ENCODE results near the gene ACBD4. TPM values are rescaled to one million over a fixed set of nuclear protein-coding genes. Genes with fewer than 3 reads are reported as not detected.

Gene ACBD4
- total RNA-seq, 1 donor from 2014 or later = 3.9 TPM

- Mint-ChIP-seq H3K4me1 (ENCODE audit: low read depth, unreplicated experiment) (peaks cover 2% of the 10 kb centered on the region), H3K36me3 (ENCODE audit: low read depth, unreplicated experiment) (no peaks in the 10 kb centered on the region), H3K4me3 (ENCODE audit: unreplicated experiment) (no peak overlapping the region), H3K27ac (ENCODE audit: unreplicated experiment) (no peak overlapping the region), H3K27me3 (ENCODE audit: low read depth, unreplicated experiment) (no peaks in the 10 kb centered on the region), H3K9me3 (ENCODE audit: unreplicated experiment) (no peaks in the 10 kb centered on the region)
- Histone ChIP-seq H4K20me1 (ENCODE audit: insufficient read depth, low read length) (peaks cover 4% of the 10 kb centered on the region), H3K4me1 (ENCODE audit: insufficient read depth, low read length) (peaks cover 13% of the 10 kb centered on the region), H3K4me3 (ENCODE audit: insufficient read depth, low read depth, low read length) (no peak overlapping the region), H3K27ac (ENCODE audit: low read depth, low read length) (no peak overlapping the region), H3K9me3 (ENCODE audit: insufficient read depth, low read depth, low read length) (no peaks in the 10 kb centered on the region), H3K79me2 (ENCODE audit: insufficient read depth, low read length) (peaks cover 4% of the 10 kb centered on the region), H2AFZ (ENCODE audit: low read depth, low read length) (peak overlapping the region; percentile 78), H3K4me2 (ENCODE audit: low read length) (peak overlapping the region; percentile 84), H3K36me3 (ENCODE audit: insufficient read depth, low read length) (no peaks in the 10 kb centered on the region), H3K9ac (ENCODE audit: low read length) (peak overlapping the region; percentile 63), H3K27me3 (ENCODE audit: insufficient read depth, low read length) (no peaks in the 10 kb centered on the region)
- DNase-seq (ENCODE audit: low read depth) = peak; percentile 52
- FAIRE-seq = no peak
- TF ChIP-seq CTCF (IDR thresholded peaks at IDR 0.05; ENCODE audit: insufficient read depth, low read depth, low read length) (no peak), EZH2 (IDR thresholded peaks at IDR 0.05; ENCODE audit: insufficient read depth, low read length) (no peak)
These were observed 8.3 kb downstream of the ACBD4 start for GRCh38 chr17:45143767-45144198.

DNA sequence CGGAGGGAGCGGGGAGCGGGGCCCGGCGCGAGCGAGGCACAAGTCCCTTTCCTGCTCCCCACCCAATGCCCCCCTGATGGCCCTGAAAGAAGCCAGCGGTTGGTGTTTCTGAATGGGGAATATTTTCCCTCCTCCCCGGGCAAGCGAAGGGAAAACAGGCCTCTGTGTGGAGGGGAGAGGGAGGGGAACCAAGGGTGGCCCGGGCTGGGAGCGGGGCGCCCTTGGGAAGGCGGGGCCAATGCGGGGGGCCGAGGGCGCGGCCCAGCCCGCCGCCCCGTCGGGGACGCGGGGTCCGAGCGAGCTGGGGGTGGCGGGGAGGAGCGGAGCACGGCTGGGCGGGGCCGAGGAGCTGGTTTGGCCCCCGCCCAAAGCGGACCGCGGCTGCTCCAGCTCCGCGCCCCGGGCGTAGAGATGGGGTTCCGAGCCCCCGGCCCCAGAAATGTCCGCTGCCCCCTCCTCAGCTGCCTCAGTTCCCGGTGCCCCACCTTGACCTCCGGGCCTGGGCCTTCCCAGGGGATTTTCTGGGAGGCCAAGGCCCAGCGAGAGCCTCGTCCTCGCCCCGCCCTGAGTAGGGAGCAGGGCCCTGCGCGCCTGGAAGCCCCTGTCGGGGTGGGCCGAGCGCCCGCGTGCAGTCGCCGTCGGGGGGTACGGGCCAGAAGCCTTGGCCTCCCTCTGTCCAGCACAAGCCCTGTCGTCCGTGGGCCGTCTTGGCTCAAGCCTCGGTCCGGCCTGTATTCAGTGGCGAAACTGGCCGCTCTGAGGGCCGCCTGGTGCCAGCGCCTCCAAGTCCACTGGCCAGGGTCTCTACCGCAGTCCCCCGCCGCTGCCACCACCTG lies 8.9 kb downstream of the ACBD4 start:
- peaks cover 10% of the 10 kb centered on the region for H4K20me1 ChIP-seq (ENCODE audit: insufficient read depth, low read length)
- peaks cover 13% of the 10 kb centered on the region for H3K4me1 ChIP-seq (ENCODE audit: insufficient read depth, low read length)
- no peaks in the 10 kb centered on the region for H3K36me3 Mint-ChIP-seq (ENCODE audit: low read depth, unreplicated experiment)
- H3K4me1 Mint-ChIP-seq (ENCODE audit: low read depth, unreplicated experiment) = peaks cover 2% of the 10 kb centered on the region
- DNase-seq (ENCODE audit: low read depth) (no peak), FAIRE-seq (no peak)
- no peak overlapping the region for H3K27ac ChIP-seq (ENCODE audit: low read depth, low read length)
- H3K4me3 ChIP-seq (ENCODE audit: insufficient read depth, low read depth, low read length) = no peak overlapping the region
- H3K9me3 Mint-ChIP-seq (ENCODE audit: unreplicated experiment) = no peaks in the 10 kb centered on the region
- peaks cover 10% of the 10 kb centered on the region for H3K79me2 ChIP-seq (ENCODE audit: insufficient read depth, low read length)
- TF ChIP-seq CTCF (IDR thresholded peaks at IDR 0.05; ENCODE audit: insufficient read depth, low read depth, low read length) (no peak), EZH2 (IDR thresholded peaks at IDR 0.05; ENCODE audit: insufficient read depth, low read length) (no peak)
- H3K4me2 ChIP-seq (ENCODE audit: low read length) = peak overlapping the region; percentile 84
- no peaks in the 10 kb centered on the region for H3K27me3 ChIP-seq (ENCODE audit: insufficient read depth, low read length)
- peak overlapping the region; percentile 63 for H3K9ac ChIP-seq (ENCODE audit: low read length)
- H3K36me3 ChIP-seq (ENCODE audit: insufficient read depth, low read length) = no peaks in the 10 kb centered on the region
- H3K27ac Mint-ChIP-seq (ENCODE audit: unreplicated experiment) = no peak overlapping the region
- no peaks in the 10 kb centered on the region for H3K27me3 Mint-ChIP-seq (ENCODE audit: low read depth, unreplicated experiment)
- no peaks in the 10 kb centered on the region for H3K9me3 ChIP-seq (ENCODE audit: insufficient read depth, low read depth, low read length)
- no peak overlapping the region for H3K4me3 Mint-ChIP-seq (ENCODE audit: unreplicated experiment)
- peak overlapping the region; percentile 78 for H2AFZ ChIP-seq (ENCODE audit: low read depth, low read length)

- TF ChIP-seq CTCF (IDR thresholded peaks at IDR 0.05; ENCODE audit: insufficient read depth, low read depth, low read length) = no peak
- TF ChIP-seq EZH2 (IDR thresholded peaks at IDR 0.05; ENCODE audit: insufficient read depth, low read length) = no peak
- Mint-ChIP-seq H3K36me3 (ENCODE audit: low read depth, unreplicated experiment) (peaks cover under 1% of the 10 kb centered on the region), H3K4me1 (ENCODE audit: low read depth, unreplicated experiment) (peaks cover 2% of the 10 kb centered on the region), H3K27ac (ENCODE audit: unreplicated experiment) (no peak overlapping the region), H3K4me3 (ENCODE audit: unreplicated experiment) (no peak overlapping the region), H3K9me3 (ENCODE audit: unreplicated experiment) (no peaks in the 10 kb centered on the region), H3K27me3 (ENCODE audit: low read depth, unreplicated experiment) (no peaks in the 10 kb centered on the region)
- Histone ChIP-seq H3K27ac (ENCODE audit: low read depth, low read length) (no peak overlapping the region), H3K9me3 (ENCODE audit: insufficient read depth, low read depth, low read length) (no peaks in the 10 kb centered on the region), H4K20me1 (ENCODE audit: insufficient read depth, low read length) (peaks cover 16% of the 10 kb centered on the region), H3K27me3 (ENCODE audit: insufficient read depth, low read length) (no peaks in the 10 kb centered on the region), H2AFZ (ENCODE audit: low read depth, low read length) (no peak overlapping the region), H3K36me3 (ENCODE audit: insufficient read depth, low read length) (no peaks in the 10 kb centered on the region), H3K9ac (ENCODE audit: low read length) (no peak overlapping the region), H3K4me3 (ENCODE audit: insufficient read depth, low read depth, low read length) (no peak overlapping the region), H3K4me2 (ENCODE audit: low read length) (no peak overlapping the region), H3K4me1 (ENCODE audit: insufficient read depth, low read length) (peaks cover 13% of the 10 kb centered on the region), H3K79me2 (ENCODE audit: insufficient read depth, low read length) (peaks cover 16% of the 10 kb centered on the region)
- FAIRE-seq = no peak
- DNase-seq (ENCODE audit: low read depth) = no peak
These were observed 9.5 kb downstream of the ACBD4 start for GRCh38 chr17:45145035-45145389.
